Peyer's patch (tissue), 4 donors: Measurements from ENCODE around the gene MSANTD2. TPM values are rescaled to one million over a fixed set of nuclear protein-coding genes. Genes with fewer than 3 reads are reported as not detected.

Experiments
- DNase-seq, 3 donors: peaks; one replicate each; pipeline ENCODE4 v3.0.0-alpha.2; 2017 to 2019
- H3K27ac ChIP-seq, 4 donors: fragments of 200-600 bp; sonication (generic); one replicate each; pipeline ENCODE4 v1.5.1; 2016 to 2019
- H3K27me3 ChIP-seq, 2 donors: fragments of 200-600 bp; sonication (generic); one replicate each; pipeline ENCODE4 v1.5.1; 2019
- H3K36me3 ChIP-seq, 3 donors: fragments of 200-600 bp; sonication (generic); one replicate each; pipeline ENCODE4 v1.5.1; 2016 to 2019
- H3K4me1 ChIP-seq, 4 donors: fragments of 200-600 bp; sonication (generic); one replicate each; pipeline ENCODE4 v1.5.1; 2016 to 2019
- H3K4me3 ChIP-seq, 4 donors: fragments of 200-600 bp; sonication (generic); 1 replicate in 3 of 4; 2 replicates in 1 of 4; pipeline ENCODE4 v1.5.1; 2016 to 2019; ENCODE audit warnings: mild to moderate bottlenecking in 1 of 4
- H3K9me3 ChIP-seq, 4 donors: fragments of 200-600 bp; sonication (generic); one replicate each; pipeline ENCODE4 v1.5.1; 2016 to 2019; ENCODE audit warnings: mild to moderate bottlenecking in 1 of 4
- CTCF ChIP-seq, 6 experiments: fragments of 450-650 bp in 4 of 6; fragments of 200-600 bp in 2 of 6; sonication (generic) in 1 of 6; IDR thresholded peaks; one replicate each; pipeline ENCODE4 v1.5.1; 2017 to 2019; ENCODE audit warnings: antibody characterized with exemption in 6 of 6, mild to moderate bottlenecking in 3 of 6, moderate library complexity in 1 of 6
- POLR2A ChIP-seq, 2 donors: fragments of 450-650 bp; IDR thresholded peaks; one replicate each; pipeline ENCODE4 v1.5.1; 2017; ENCODE audit warnings: antibody characterized with exemption in 2 of 2, mild to moderate bottlenecking in 2 of 2, moderate library complexity in 2 of 2
- total RNA-seq, 4 donors: library from RNA; depleted of rRNA; stranded (reverse); fragments of >200 nt; gene quantifications; one replicate each; pipeline ENCODE4 v1.1.0, GENCODE V29; 2016

The MSANTD2 gene
- total RNA-seq, 4 donors from 2014 or later, result 16.5 to 33.8 (median 17.3) TPM

GRCh38 chr11:124717421-124717785, 82.8 kb downstream of the MSANTD2 start:
- no peak overlapping the region for H3K27ac ChIP-seq
- TF ChIP-seq CTCF (IDR thresholded peaks at IDR 0.05) (no peak), POLR2A (IDR thresholded peaks at IDR 0.05) (no peak)
- H3K4me1 ChIP-seq, result peaks cover 0 to 12% (median 6%) of the 10 kb centered on the region in 4 donors
- H3K4me3 ChIP-seq, result peak overlapping the region in 1 of 4 donors; percentile 46
- no peak for DNase-seq
- H3K27me3 ChIP-seq, result no peaks in the 10 kb centered on the region
- no peaks in the 10 kb centered on the region for H3K9me3 ChIP-seq
- no peaks in the 10 kb centered on the region for H3K36me3 ChIP-seq

GRCh38 chr11:124716591-124716990, 83.6 kb downstream of the MSANTD2 start:
- TF ChIP-seq POLR2A (IDR thresholded peaks at IDR 0.05) (no peak), CTCF (IDR thresholded peaks at IDR 0.05) (no peak)
- no peak overlapping the region for H3K4me3 ChIP-seq
- H3K4me1 ChIP-seq, result peaks cover 0 to 12% (median 6%) of the 10 kb centered on the region in 4 donors
- no peak for DNase-seq
- no peaks in the 10 kb centered on the region for H3K36me3 ChIP-seq
- no peaks in the 10 kb centered on the region for H3K27me3 ChIP-seq
- H3K9me3 ChIP-seq, result no peaks in the 10 kb centered on the region
- no peak overlapping the region for H3K27ac ChIP-seq

Other genes starting within 250 kb of the MSANTD2 start
- not detected for gene OR8A1, start 230.4 kb downstream of the MSANTD2 start, total RNA-seq
- gene PANX3, start 189.0 kb downstream of the MSANTD2 start, total RNA-seq, result not detected
- 10 to 100 TPM; 35.9 to 79.2 (median 55.7) TPM for gene TBRG1, start 177.5 kb downstream of the MSANTD2 start, total RNA-seq
- gene SIAE, start 126.7 kb downstream of the MSANTD2 start, total RNA-seq, result 10 to 100 TPM in 3 of 4 donors, 1 to 10 TPM in 1; 9.9 to 88.8 (median 50.8) TPM
- gene SPA17, start 126.5 kb downstream of the MSANTD2 start, total RNA-seq, result 1 to 10 TPM in 2 of 4 donors, under 1 TPM in 1, not detected in 1; 0.88 to 3.6 (median 1.1) TPM
- gene NRGN, start 60.5 kb downstream of the MSANTD2 start, total RNA-seq, result 10 to 100 TPM in 1 of 4 donors, under 1 TPM in 1, not detected in 2; 0.67 to 10.7 TPM
- not detected for gene VSIG2, start 48.2 kb downstream of the MSANTD2 start, total RNA-seq
- gene ESAM, start 38.1 kb downstream of the MSANTD2 start, total RNA-seq, result 10 to 100 TPM in 1 of 4 donors, 1 to 10 TPM in 3; 1.2 to 11.1 (median 6.6) TPM
- gene ROBO3, start 65.0 kb upstream of the MSANTD2 start, total RNA-seq, result 10 to 100 TPM in 2 of 4 donors, 1 to 10 TPM in 2; 3.6 to 49.5 (median 16.1) TPM
- gene ROBO4, start 97.5 kb upstream of the MSANTD2 start, total RNA-seq, result 10 to 100 TPM in 1 of 4 donors, 1 to 10 TPM in 3; 3.7 to 20.6 (median 5.4) TPM
- gene HEPN1, start 118.8 kb upstream of the MSANTD2 start, total RNA-seq, result not detected
- 1 to 10 TPM in 1 of 4 donors, under 1 TPM in 1, not detected in 2; 0.67 to 1.7 TPM for gene HEPACAM, start 135.6 kb upstream of the MSANTD2 start, total RNA-seq
- gene CCDC15, start 153.8 kb upstream of the MSANTD2 start, total RNA-seq, result 1 to 10 TPM in 2 of 4 donors, under 1 TPM in 2; 0.35 to 7.4 (median 1.8) TPM